ENCODE measurements around the gene OTUD3.
A peak's percentile ranks its signal among the peaks of the same experiment; 100 is the strongest.
"Not testable (repeated sequence)": the region's sequence is repeated elsewhere in the genome, so short reads cannot be mapped to it uniquely, and the experiment has no call there.

OTUD3 gene

GRCh38 chr1:19869929-19870328 is 12.3 kb upstream of the OTUD3 start:
- DNase-seq = no peak

- no peak for DNase-seq
These were observed 10.0 kb upstream of the OTUD3 start for GRCh38 chr1:19872190-19872589.

- no peak for DNase-seq
These were observed 4.9 kb upstream of the OTUD3 start for GRCh38 chr1:19877181-19877750.

- DNase-seq = no peak
These were observed 4.2 kb upstream of the OTUD3 start for GRCh38 chr1:19877821-19878636.

GRCh38 chr1:19878637-19878985 is 3.6 kb upstream of the OTUD3 start:
- DNase-seq = no peak

- no peak for DNase-seq
These were observed 3.0 kb upstream of the OTUD3 start for GRCh38 chr1:19879227-19879626.

- no peak for DNase-seq
These were observed 2.5 kb upstream of the OTUD3 start for GRCh38 chr1:19879661-19880060.

- not testable (repeated sequence) for DNase-seq
These were observed 1.4 kb upstream of the OTUD3 start for GRCh38 chr1:19880841-19881240.

- DNase-seq = no peak
These were observed 2.1 kb downstream of the OTUD3 start for GRCh38 chr1:19884312-19884711.

GRCh38 chr1:19885821-19886220 is 3.6 kb downstream of the OTUD3 start:
- DNase-seq = no peak

- DNase-seq = no peak
These were observed 5.9 kb downstream of the OTUD3 start for GRCh38 chr1:19888112-19888511.

- DNase-seq = no peak
These were observed 7.5 kb downstream of the OTUD3 start for GRCh38 chr1:19889656-19890055.

GRCh38 chr1:19892129-19892528 is 9.9 kb downstream of the OTUD3 start:
- DNase-seq = no peak

GRCh38 chr1:19892628-19893168 is 10.5 kb downstream of the OTUD3 start:
- no peak for DNase-seq

GRCh38 chr1:19893687-19894086 is 11.5 kb downstream of the OTUD3 start:
- DNase-seq = no peak

GRCh38 chr1:19894218-19894617 is 12.0 kb downstream of the OTUD3 start:
- DNase-seq = no peak

- no peak for DNase-seq
These were observed 19.5 kb downstream of the OTUD3 start for GRCh38 chr1:19901653-19902052.

GRCh38 chr1:19903621-19904020 is 21.4 kb downstream of the OTUD3 start:
- DNase-seq = no peak

- no peak for DNase-seq
These were observed 25.3 kb downstream of the OTUD3 start for GRCh38 chr1:19907456-19907855.

GRCh38 chr1:19909392-19909791 is 27.2 kb downstream of the OTUD3 start:
- DNase-seq = no peak

- no peak for DNase-seq
These were observed 27.8 kb downstream of the OTUD3 start for GRCh38 chr1:19909971-19910370.

- DNase-seq = no peak
These were observed 28.5 kb downstream of the OTUD3 start for GRCh38 chr1:19910650-19911049.

GRCh38 chr1:19918057-19918456 is 35.9 kb downstream of the OTUD3 start:
- DNase-seq = peak; percentile 81

GRCh38 chr1:19920132-19920710 is 38.0 kb downstream of the OTUD3 start:
- DNase-seq = no peak
